AG09309 (cell line): ENCODE measurements around the gene ELAVL2.

Source experiments
- DNase-seq: peaks from one replicate; pipeline ENCODE4 v3.0.0-alpha.2; 2010; ENCODE audit warnings: low read depth
- H3K4me3 ChIP-seq: 2 replicates; pipeline ENCODE4 v1.5.1; 2011; ENCODE audit warnings: mild to moderate bottlenecking, low read depth, low read length, moderate library complexity; ENCODE audit not compliant: control insufficient read depth
- TF ChIP-seq, protein P1 (sequence below): IDR thresholded peaks from 2 replicates; pipeline ENCODE4 v1.5.1; 2011; ENCODE audit warnings: mild to moderate bottlenecking, low read depth, low read length, inconsistent platforms; ENCODE audit not compliant: insufficient read depth, control insufficient read depth; ENCODE audit errors: missing control alignments

The ELAVL2 gene

DNA sequence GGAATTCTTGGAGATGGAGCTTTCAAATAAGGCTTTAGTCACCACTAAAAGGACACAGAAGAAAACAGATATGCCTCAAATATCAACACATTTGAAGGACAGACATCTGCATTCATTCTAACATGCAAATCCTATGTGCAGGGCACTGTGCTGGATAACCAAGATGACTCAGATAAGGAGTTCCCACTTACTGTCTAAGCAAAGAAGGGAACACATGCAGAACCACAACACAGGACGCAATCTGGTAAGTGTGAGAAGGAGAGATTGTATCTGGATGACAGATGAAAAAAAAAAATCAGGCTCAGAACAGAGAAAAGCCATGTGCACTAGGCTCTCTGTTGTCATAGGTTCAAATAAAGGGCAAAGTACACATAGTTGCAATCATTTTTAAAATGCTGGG is 42.5 kb downstream of the ELAVL2 start:
- TF ChIP-seq, protein P1, sequence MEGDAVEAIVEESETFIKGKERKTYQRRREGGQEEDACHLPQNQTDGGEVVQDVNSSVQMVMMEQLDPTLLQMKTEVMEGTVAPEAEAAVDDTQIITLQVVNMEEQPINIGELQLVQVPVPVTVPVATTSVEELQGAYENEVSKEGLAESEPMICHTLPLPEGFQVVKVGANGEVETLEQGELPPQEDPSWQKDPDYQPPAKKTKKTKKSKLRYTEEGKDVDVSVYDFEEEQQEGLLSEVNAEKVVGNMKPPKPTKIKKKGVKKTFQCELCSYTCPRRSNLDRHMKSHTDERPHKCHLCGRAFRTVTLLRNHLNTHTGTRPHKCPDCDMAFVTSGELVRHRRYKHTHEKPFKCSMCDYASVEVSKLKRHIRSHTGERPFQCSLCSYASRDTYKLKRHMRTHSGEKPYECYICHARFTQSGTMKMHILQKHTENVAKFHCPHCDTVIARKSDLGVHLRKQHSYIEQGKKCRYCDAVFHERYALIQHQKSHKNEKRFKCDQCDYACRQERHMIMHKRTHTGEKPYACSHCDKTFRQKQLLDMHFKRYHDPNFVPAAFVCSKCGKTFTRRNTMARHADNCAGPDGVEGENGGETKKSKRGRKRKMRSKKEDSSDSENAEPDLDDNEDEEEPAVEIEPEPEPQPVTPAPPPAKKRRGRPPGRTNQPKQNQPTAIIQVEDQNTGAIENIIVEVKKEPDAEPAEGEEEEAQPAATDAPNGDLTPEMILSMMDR: no peak
- H3K4me3 ChIP-seq: no peak overlapping the region
- no peak for DNase-seq

- no peak overlapping the region for H3K4me3 ChIP-seq
- DNase-seq: no peak
- TF ChIP-seq, protein P1: no peak
These were observed 46.8 kb downstream of the ELAVL2 start for GRCh38 chr9:23779220-23779619.

DNA sequence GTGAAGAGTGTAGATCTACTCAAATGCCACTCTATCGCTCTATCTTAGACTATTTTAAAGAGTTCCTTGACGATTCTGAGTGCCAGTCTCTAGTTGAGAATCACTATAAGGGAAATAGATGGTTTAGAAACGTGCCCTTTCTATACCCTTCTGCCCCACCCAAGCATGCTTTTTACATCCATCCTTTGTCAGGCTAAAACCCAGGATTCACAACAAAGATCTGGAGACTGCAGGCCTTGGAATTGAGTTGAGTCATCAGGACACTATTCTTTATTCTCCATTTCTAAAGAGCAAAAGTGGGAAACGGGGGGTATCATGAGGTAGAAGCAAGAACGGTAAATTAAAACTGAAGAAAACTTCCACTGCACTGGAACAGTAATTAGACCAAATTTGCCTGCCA is 48.7 kb downstream of the ELAVL2 start:
- TF ChIP-seq, protein P1: no peak
- H3K4me3 ChIP-seq: no peak overlapping the region
- DNase-seq: no peak

DNA sequence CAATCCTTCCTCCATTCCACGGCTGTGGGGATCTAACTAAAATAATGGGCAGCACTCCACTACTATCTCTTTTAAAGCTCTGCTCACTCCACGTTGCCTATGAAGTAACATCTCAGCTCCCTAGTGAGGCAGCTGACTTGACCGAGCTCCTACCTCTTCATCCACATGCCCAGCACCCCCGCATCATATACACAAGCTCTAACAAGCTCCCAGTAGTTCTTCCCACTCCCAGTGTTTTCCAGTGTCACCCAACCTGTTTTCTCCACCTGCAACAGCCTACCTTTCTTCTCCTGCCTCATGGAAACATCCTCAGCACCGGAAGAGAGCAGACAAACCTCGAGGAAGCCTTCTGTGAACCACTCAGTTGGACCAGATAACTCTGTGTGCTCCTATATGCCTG is 50.5 kb downstream of the ELAVL2 start:
- H3K4me3 ChIP-seq: no peak overlapping the region
- TF ChIP-seq, protein P1: no peak
- no peak for DNase-seq

DNA sequence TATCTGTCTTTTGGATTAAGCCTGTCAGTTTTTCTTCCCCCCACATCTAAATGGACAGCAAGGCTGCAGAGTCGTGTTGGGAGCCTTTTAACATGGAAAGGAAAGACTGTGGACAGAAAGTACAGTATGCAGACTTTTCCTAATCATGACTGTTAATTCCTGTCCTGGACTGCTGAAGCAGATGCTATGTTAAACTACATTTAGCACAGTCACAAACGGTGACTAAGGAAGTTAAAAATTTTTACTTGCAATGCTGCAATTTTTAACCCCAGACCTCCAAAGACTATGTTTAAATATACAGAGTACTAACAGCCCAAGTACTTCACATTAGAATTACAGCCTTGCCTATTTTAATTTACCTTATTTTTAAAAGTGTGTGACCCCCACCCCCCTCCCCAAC is 51.8 kb downstream of the ELAVL2 start:
- TF ChIP-seq, protein P1: no peak
- no peak for DNase-seq
- H3K4me3 ChIP-seq: no peak overlapping the region

DNA sequence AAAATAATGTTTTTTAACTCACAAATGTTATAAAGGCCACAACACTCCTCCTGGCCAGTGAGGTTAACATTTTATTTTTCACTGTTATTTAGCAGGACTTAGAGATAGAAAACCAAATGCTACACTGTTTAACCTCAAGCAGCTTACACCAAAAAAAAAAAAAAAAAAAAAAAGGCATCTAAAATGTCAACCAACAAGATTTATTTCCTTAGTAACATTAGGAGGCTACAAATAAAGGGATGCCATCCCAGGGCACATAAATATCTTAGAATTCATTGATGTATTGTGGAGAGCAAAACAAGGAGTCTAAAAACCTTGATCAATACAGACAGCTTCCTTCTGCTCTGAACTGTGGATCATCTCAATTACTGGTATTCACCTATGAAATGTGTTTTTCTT is 53.7 kb downstream of the ELAVL2 start:
- no peak for DNase-seq
- TF ChIP-seq, protein P1: no peak
- H3K4me3 ChIP-seq: no peak overlapping the region
